HL-60 (cell line): ENCODE data around the gene UGT1A4.

Source experiments
- CTCF ChIP-seq: IDR thresholded peaks from one replicate; pipeline ENCODE4 v1.5.1; 2011; ENCODE audit warnings: low read length, control low read depth, inconsistent platforms; ENCODE audit not compliant: insufficient read depth
- POLR2AphosphoS5 ChIP-seq: IDR thresholded peaks from 2 replicates; pipeline ENCODE4 v1.6.1; 2012; ENCODE audit warnings: low read depth

- TF ChIP-seq CTCF (no peak), POLR2AphosphoS5 (no peak)
Observed at GRCh38 chr2:233796254-233796653, 77.7 kb downstream of the UGT1A4 start.
